Peyer's patch (tissue), 4 donors: ENCODE data around the gene OR2T5.
"Not testable (repeated sequence)": the region's sequence is repeated elsewhere in the genome, so short reads cannot be mapped to it uniquely, and the experiment has no call there.

Source experiments
- POLR2A ChIP-seq, 2 donors: fragments of 450-650 bp; IDR thresholded peaks; one replicate each; pipeline ENCODE4 v1.5.1; 2017; ENCODE audit warnings: antibody characterized with exemption in 2 of 2, mild to moderate bottlenecking in 2 of 2, moderate library complexity in 2 of 2
- TF ChIP-seq, protein P1 (sequence below), 6 experiments: fragments of 450-650 bp in 4 of 6; fragments of 200-600 bp in 2 of 6; sonication (generic) in 1 of 6; IDR thresholded peaks; one replicate each; pipeline ENCODE4 v1.5.1; 2017 to 2019; ENCODE audit warnings: antibody characterized with exemption in 6 of 6, mild to moderate bottlenecking in 3 of 6, moderate library complexity in 1 of 6

DNA sequence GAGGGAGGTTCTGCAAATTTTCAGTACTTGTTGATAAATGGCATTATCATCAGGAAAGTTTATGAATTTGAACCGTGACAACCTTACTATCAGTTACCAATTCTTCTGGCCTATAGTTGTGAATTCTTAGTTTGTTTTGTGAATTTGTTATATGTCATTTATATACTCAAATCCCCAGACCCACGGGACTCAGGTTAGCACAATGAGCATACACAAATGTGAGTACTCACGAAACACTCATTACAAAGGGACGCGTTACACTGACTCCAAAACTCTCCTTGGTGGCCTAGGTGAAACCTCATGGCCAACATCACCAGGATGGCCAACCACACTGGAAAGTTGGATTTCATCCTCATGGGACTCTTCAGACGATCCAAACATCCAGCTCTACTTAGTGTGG, at the start of gene OR2T5:
- TF ChIP-seq, protein P1, sequence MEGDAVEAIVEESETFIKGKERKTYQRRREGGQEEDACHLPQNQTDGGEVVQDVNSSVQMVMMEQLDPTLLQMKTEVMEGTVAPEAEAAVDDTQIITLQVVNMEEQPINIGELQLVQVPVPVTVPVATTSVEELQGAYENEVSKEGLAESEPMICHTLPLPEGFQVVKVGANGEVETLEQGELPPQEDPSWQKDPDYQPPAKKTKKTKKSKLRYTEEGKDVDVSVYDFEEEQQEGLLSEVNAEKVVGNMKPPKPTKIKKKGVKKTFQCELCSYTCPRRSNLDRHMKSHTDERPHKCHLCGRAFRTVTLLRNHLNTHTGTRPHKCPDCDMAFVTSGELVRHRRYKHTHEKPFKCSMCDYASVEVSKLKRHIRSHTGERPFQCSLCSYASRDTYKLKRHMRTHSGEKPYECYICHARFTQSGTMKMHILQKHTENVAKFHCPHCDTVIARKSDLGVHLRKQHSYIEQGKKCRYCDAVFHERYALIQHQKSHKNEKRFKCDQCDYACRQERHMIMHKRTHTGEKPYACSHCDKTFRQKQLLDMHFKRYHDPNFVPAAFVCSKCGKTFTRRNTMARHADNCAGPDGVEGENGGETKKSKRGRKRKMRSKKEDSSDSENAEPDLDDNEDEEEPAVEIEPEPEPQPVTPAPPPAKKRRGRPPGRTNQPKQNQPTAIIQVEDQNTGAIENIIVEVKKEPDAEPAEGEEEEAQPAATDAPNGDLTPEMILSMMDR (IDR thresholded peaks at IDR 0.05), result not testable (repeated sequence)
- not testable (repeated sequence) for TF ChIP-seq POLR2A (IDR thresholded peaks at IDR 0.05)
